A673 (cell line): ENCODE data around the gene FAM120A. TPM values are rescaled to one million over a fixed set of nuclear protein-coding genes. Genes with fewer than 3 reads are reported as not detected.

ENCODE experiments used
- BruUV-seq: library from RNA; stranded (reverse); fragments of 400-500 nt; replicated peaks from 2 replicates; lab custom pipeline; 2021; lab: Mats Ljungman, UMichigan
- CTCF ChIA-PET: fragments of 300-600 bp; sonication (Branson Sonifier 250); formaldehyde crosslinking; loops from one replicate; lab custom pipeline; 2022; ENCODE audit warnings: antibody characterized with exemption; lab: Charles Lee
- POLR2A ChIA-PET: fragments of 300-600 bp; sonication (Branson Sonifier 250); formaldehyde crosslinking; loops from one replicate; lab custom pipeline; 2022; ENCODE audit warnings: antibody characterized with exemption; ENCODE audit not compliant: low non-redundant PET; lab: Charles Lee
- DNase-seq: peaks from one replicate; pipeline ENCODE4 v3.0.0-alpha.2; 2015; ENCODE audit warnings: low spot score
- H3K27ac ChIP-seq: fragments of 200-600 bp; sonication (generic); 2 replicates; pipeline ENCODE4 v1.5.1; 2016; ENCODE audit warnings: mixed run types, low read depth, mild to moderate bottlenecking, mixed read lengths, antibody characterized with exemption, low read length; ENCODE audit not compliant: poor library complexity, severe bottlenecking
- H3K27me3 ChIP-seq: fragments of 200-600 bp; sonication (generic); replicated peaks from 2 replicates; pipeline ENCODE4 v1.6.1; 2017; ENCODE audit warnings: mixed run types, low read depth, mild to moderate bottlenecking, mixed read lengths, antibody characterized with exemption, low read length; ENCODE audit not compliant: insufficient read depth, poor library complexity
- H3K36me3 ChIP-seq: fragments of 200-600 bp; sonication (generic); 2 replicates; pipeline ENCODE4 v1.6.1; 2016; ENCODE audit warnings: mixed run types, mild to moderate bottlenecking, mixed read lengths, antibody characterized with exemption, low read length; ENCODE audit not compliant: insufficient read depth, poor library complexity, severe bottlenecking
- H3K4me1 ChIP-seq: fragments of 200-600 bp; sonication (generic); 2 replicates; pipeline ENCODE4 v1.6.1; 2017; ENCODE audit warnings: mixed run types, mild to moderate bottlenecking, mixed read lengths, antibody characterized with exemption, low read length; ENCODE audit not compliant: insufficient read depth, poor library complexity, severe bottlenecking
- H3K4me3 ChIP-seq: fragments of 200-600 bp; sonication (generic); 2 replicates; pipeline ENCODE4 v1.5.1; 2016; ENCODE audit warnings: low read depth, mixed run types, mild to moderate bottlenecking, mixed read lengths, low read length; ENCODE audit not compliant: poor library complexity, severe bottlenecking
- H3K9me3 ChIP-seq: fragments of 200-600 bp; sonication (generic); 2 replicates; pipeline ENCODE4 v1.6.1; 2016; ENCODE audit warnings: mixed run types, low read depth, mild to moderate bottlenecking, mixed read lengths, antibody characterized with exemption, low read length; ENCODE audit not compliant: poor library complexity, severe bottlenecking
- EZH2 ChIP-seq: fragments of 200-600 bp; sonication (generic); IDR thresholded peaks from 2 replicates; pipeline ENCODE4 v1.6.1; 2017; ENCODE audit warnings: borderline replicate concordance, low read depth, mild to moderate bottlenecking, mixed read lengths, antibody characterized with exemption, low read length; ENCODE audit not compliant: poor library complexity, severe bottlenecking
- intact Hi-C: fragments of 100-400 bp; cut with micrococcal nuclease; formaldehyde crosslinking; loops from one replicate; pipeline ENCODE4 v1.10.0; 2022; ENCODE audit not compliant: unreplicated experiment
- total RNA-seq: library from RNA; stranded (reverse); gene quantifications from 2 replicates; pipeline ENCODE4 v1.2.3, GENCODE V29; 2021
- TF ChIP-seq, protein P1 (sequence below): fragments of 300-800, 200-600 bp; sonication (generic); conservative IDR thresholded peaks from 2 replicates; pipeline ENCODE4 v1.5.1; 2017; ENCODE audit warnings: low read depth, mild to moderate bottlenecking, antibody characterized with exemption, low read length, moderate library complexity, mixed read lengths

The FAM120A gene
- total RNA-seq, 1 experiment from 2014 or later, result 91.0 TPM

- intact Hi-C loops, result no loop called here
- POLR2A ChIA-PET, result no interaction called here
- H3K27me3 ChIP-seq, result no peaks in the 10 kb centered on the region
- BruUV-seq, result no TSS peak
- no peak for TF ChIP-seq EZH2
- CTCF ChIA-PET, result interaction anchor here (0.8 kb wide), 1 partner anchor 12 kb away, joined by 3 read pairs; no protein-coding TSS in a partner anchor
- no peak overlapping the region for H3K27ac ChIP-seq
- H3K4me3 ChIP-seq, result no peak overlapping the region
- H3K36me3 ChIP-seq, result no peaks in the 10 kb centered on the region
- H3K4me1 ChIP-seq, result peaks cover 31% of the 10 kb centered on the region
- H3K9me3 ChIP-seq, result peaks cover 4% of the 10 kb centered on the region
- DNase-seq, result no peak
These were observed 127.4 kb downstream of the FAM120A start for GRCh38 chr9:93578844-93579243.

GRCh38 chr9:93579711-93580516, 128.4 kb downstream of the FAM120A start:
- Histone ChIP-seq H3K27ac (no peak overlapping the region), H3K4me1 (peaks cover 29% of the 10 kb centered on the region), H3K4me3 (no peak overlapping the region), H3K27me3 (no peaks in the 10 kb centered on the region), H3K9me3 (peaks cover 4% of the 10 kb centered on the region), H3K36me3 (no peaks in the 10 kb centered on the region)
- CTCF ChIA-PET, result no interaction called here
- intact Hi-C loops, result no loop called here
- no peak for DNase-seq
- no TSS peak for BruUV-seq
- POLR2A ChIA-PET, result interaction anchor here (0.7 kb wide), 1 partner anchor 1133 kb away, joined by 3 read pairs; no protein-coding TSS in a partner anchor
- TF ChIP-seq EZH2, result no peak
- TF ChIP-seq, protein P1, sequence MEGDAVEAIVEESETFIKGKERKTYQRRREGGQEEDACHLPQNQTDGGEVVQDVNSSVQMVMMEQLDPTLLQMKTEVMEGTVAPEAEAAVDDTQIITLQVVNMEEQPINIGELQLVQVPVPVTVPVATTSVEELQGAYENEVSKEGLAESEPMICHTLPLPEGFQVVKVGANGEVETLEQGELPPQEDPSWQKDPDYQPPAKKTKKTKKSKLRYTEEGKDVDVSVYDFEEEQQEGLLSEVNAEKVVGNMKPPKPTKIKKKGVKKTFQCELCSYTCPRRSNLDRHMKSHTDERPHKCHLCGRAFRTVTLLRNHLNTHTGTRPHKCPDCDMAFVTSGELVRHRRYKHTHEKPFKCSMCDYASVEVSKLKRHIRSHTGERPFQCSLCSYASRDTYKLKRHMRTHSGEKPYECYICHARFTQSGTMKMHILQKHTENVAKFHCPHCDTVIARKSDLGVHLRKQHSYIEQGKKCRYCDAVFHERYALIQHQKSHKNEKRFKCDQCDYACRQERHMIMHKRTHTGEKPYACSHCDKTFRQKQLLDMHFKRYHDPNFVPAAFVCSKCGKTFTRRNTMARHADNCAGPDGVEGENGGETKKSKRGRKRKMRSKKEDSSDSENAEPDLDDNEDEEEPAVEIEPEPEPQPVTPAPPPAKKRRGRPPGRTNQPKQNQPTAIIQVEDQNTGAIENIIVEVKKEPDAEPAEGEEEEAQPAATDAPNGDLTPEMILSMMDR, result no peak

GRCh38 chr9:93580654-93581380, 129.3 kb downstream of the FAM120A start:
- H3K27me3 ChIP-seq, result no peaks in the 10 kb centered on the region
- TF ChIP-seq EZH2, result no peak
- TF ChIP-seq, protein P1, result no peak
- no peak overlapping the region for H3K27ac ChIP-seq
- H3K36me3 ChIP-seq, result no peaks in the 10 kb centered on the region
- DNase-seq, result no peak
- peaks cover 23% of the 10 kb centered on the region for H3K4me1 ChIP-seq
- ChIA-PET CTCF (no interaction called here), POLR2A (interaction anchor here (0.7 kb wide), 1 partner anchor 1134 kb away, joined by 3 read pairs; no protein-coding TSS in a partner anchor)
- no TSS peak for BruUV-seq
- H3K4me3 ChIP-seq, result no peak overlapping the region
- H3K9me3 ChIP-seq, result peaks cover 4% of the 10 kb centered on the region
- intact Hi-C loops, result no loop called here
